KMS-11 (cell line): ENCODE measurements around the gene CCNF.

ENCODE experiments used
- H2AFZ ChIP-seq: fragments of 200-600 bp; sonication (generic); 2 replicates; pipeline ENCODE4 v1.6.1; 2016; ENCODE audit warnings: antibody characterized with exemption, mixed run types, low read depth
- H3K27ac ChIP-seq: fragments of 200-600 bp; sonication (generic); 2 replicates; pipeline ENCODE4 v1.6.1; 2016; ENCODE audit warnings: mild to moderate bottlenecking, mixed run types
- H3K27me3 ChIP-seq: fragments of 200-600 bp; sonication (generic); 2 replicates; pipeline ENCODE4 v1.6.1; 2017; ENCODE audit warnings: mild to moderate bottlenecking, low read depth, mixed run types, moderate library complexity; ENCODE audit not compliant: insufficient read depth
- H3K36me3 ChIP-seq: fragments of 200-600 bp; sonication (generic); 2 replicates; pipeline ENCODE4 v1.6.1; 2017; ENCODE audit warnings: mild to moderate bottlenecking, mixed run types; ENCODE audit not compliant: insufficient read depth
- H3K4me1 ChIP-seq: fragments of 200-600 bp; sonication (generic); 2 replicates; pipeline ENCODE4 v1.6.1; 2016; ENCODE audit warnings: mild to moderate bottlenecking, low read depth, mixed run types; ENCODE audit not compliant: poor library complexity, severe bottlenecking
- H3K4me2 ChIP-seq: fragments of 200-600 bp; sonication (generic); 2 replicates; pipeline ENCODE4 v1.7.0; 2016; ENCODE audit warnings: mild to moderate bottlenecking, mixed run types
- H3K4me3 ChIP-seq: fragments of 200-600 bp; sonication (generic); IDR thresholded peaks from 2 replicates; pipeline ENCODE4 v1.6.1; 2017; ENCODE audit warnings: low read depth, low read length, mixed read lengths; ENCODE audit not compliant: insufficient read depth
- H3K79me2 ChIP-seq: fragments of 200-600 bp; sonication (generic); 2 replicates; pipeline ENCODE4 v1.6.1; 2016; ENCODE audit warnings: low read depth, mixed run types; ENCODE audit not compliant: insufficient read depth
- H3K9ac ChIP-seq: fragments of 200-600 bp; sonication (generic); 2 replicates; pipeline ENCODE4 v1.6.1; 2016; ENCODE audit warnings: mild to moderate bottlenecking, mixed run types
- H4K20me1 ChIP-seq: fragments of 200-600 bp; sonication (generic); 2 replicates; pipeline ENCODE4 v1.6.1; 2016; ENCODE audit warnings: mild to moderate bottlenecking, mixed run types; ENCODE audit not compliant: insufficient read depth
- TF ChIP-seq, protein P1 (sequence below): fragments of 200-600 bp; sonication (generic); conservative IDR thresholded peaks from 2 replicates; pipeline ENCODE4 v1.6.1; 2017; ENCODE audit warnings: low read depth, mild to moderate bottlenecking, antibody characterized with exemption, low read length, moderate library complexity, mixed read lengths

Gene CCNF

DNA sequence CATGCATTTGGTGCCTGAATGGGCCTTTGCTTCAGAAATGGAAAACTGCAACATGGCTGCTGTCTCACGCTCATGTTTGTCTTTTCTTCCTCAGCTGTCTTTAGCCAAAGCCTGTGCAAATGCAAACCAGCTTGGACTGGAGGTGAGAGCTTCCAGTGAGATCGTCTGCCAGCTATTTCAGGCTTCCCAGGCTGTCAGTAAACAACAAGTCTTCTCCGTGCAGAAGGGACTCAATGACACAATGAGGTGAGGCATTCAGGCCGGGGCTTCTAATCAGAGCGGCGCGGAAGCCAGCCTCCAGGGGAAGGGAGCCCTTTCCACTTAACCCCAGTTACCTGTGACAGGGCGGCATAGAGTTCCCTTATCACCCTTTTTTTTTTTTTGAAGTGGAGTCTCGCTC, 14.3 kb downstream of the CCNF start:
- H3K36me3 ChIP-seq, result peaks cover 11% of the 10 kb centered on the region; the same call in 1 of the 2 replicates
- no peak overlapping the region for H2AFZ ChIP-seq
- H3K79me2 ChIP-seq, result no peaks in the 10 kb centered on the region

DNA sequence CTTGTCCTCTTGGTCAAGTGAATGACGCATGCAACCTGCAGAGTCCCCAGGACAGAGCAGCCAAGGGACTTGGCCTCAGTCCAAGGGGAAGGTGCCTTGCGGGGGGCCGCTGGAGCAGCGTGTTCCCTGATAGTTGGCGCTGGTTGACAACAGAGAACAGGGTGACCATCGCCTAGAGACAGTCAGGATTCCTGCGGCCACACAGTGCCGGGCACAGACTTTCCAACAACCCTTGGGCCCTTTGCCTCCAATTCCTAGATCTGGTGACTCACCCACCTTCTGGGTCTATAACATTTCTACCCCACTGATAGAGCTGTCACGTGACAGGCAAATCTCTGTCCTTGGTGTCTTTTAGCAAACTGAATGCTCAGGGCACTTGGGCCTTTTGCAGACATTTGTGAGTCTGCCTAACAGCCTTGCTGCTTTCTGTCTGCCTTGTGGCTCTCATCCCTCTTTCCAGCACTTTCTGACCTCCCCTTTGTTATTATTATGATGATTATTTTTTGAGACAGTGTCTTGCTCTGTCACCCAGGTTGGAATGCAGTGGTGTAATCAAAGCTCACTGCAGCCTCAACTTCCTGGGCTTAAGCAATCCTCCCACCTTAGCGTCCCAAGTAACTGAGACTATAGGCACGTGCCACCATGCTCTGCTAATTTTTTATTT, 18.8 kb downstream of the CCNF start:
- Histone ChIP-seq H3K27me3 (no peaks in the 10 kb centered on the region), H4K20me1 (no peaks in the 10 kb centered on the region), H3K4me2 (no peak overlapping the region), H2AFZ (no peak overlapping the region), H3K9ac (no peak overlapping the region), H3K27ac (no peak overlapping the region), H3K36me3 (peaks cover 11% of the 10 kb centered on the region; the same call in 1 of the 2 replicates), H3K4me3 (no peak overlapping the region), H3K79me2 (no peaks in the 10 kb centered on the region), H3K4me1 (no peaks in the 10 kb centered on the region)
- TF ChIP-seq, protein P1, sequence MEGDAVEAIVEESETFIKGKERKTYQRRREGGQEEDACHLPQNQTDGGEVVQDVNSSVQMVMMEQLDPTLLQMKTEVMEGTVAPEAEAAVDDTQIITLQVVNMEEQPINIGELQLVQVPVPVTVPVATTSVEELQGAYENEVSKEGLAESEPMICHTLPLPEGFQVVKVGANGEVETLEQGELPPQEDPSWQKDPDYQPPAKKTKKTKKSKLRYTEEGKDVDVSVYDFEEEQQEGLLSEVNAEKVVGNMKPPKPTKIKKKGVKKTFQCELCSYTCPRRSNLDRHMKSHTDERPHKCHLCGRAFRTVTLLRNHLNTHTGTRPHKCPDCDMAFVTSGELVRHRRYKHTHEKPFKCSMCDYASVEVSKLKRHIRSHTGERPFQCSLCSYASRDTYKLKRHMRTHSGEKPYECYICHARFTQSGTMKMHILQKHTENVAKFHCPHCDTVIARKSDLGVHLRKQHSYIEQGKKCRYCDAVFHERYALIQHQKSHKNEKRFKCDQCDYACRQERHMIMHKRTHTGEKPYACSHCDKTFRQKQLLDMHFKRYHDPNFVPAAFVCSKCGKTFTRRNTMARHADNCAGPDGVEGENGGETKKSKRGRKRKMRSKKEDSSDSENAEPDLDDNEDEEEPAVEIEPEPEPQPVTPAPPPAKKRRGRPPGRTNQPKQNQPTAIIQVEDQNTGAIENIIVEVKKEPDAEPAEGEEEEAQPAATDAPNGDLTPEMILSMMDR, result no peak

More for the DNA sequence above, 14.3 kb downstream of the CCNF start:
- no peaks in the 10 kb centered on the region for H4K20me1 ChIP-seq
- TF ChIP-seq, protein P1, result no peak
- H3K4me1 ChIP-seq, result no peaks in the 10 kb centered on the region
- H3K4me3 ChIP-seq, result no peak overlapping the region
- no peaks in the 10 kb centered on the region for H3K27me3 ChIP-seq
- H3K9ac ChIP-seq, result no peak overlapping the region
- H3K27ac ChIP-seq, result no peak overlapping the region
- H3K4me2 ChIP-seq, result no peak overlapping the region

DNA sequence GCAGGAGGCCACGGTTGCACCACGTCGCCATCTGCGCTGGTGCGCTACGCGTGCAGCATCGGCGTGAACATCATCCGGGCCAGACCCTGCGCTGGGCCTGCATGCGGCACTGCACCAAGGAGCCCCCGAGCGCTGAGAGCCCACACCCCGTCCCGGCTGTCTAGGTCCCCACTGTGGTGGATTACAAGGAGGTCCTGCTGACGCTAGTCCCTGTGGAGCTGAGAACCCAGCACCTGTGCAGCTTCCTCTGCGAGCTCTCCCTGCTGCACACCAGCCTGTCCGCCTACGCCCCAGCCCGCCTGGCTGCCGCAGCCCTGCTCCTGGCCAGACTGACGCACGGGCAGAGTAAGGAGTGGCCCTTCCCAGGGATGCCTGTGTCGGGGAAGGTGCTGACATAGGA, 19.9 kb downstream of the CCNF start:
- Histone ChIP-seq H3K4me3 (no peak overlapping the region), H3K4me2 (no peak overlapping the region), H3K79me2 (no peaks in the 10 kb centered on the region), H3K4me1 (no peaks in the 10 kb centered on the region), H4K20me1 (no peaks in the 10 kb centered on the region), H2AFZ (no peak overlapping the region), H3K27me3 (no peaks in the 10 kb centered on the region), H3K9ac (no peak overlapping the region), H3K36me3 (peaks cover 13% of the 10 kb centered on the region; the same call in 1 of the 2 replicates), H3K27ac (no peak overlapping the region)
- TF ChIP-seq, protein P1, result no peak

DNA sequence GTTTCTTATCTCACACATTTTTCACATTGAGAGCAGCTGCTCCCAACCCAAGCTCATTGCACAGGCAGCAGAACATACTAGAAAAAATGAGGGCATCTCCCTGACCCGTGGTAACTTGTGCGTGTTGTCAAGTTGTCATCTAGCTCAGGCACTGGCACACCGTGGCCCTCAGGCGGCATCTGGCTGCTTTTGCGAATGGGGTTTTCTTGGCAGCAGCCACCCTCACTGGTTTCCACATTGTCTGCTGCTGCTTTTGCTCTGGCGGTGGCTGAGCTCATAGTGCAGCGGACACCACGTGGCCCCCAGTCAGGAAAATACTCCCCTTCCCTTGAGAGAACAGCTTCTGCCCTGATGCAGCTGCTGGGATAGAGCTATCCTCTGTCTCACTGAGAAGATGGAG, 21.3 kb downstream of the CCNF start:
- Histone ChIP-seq H4K20me1 (no peaks in the 10 kb centered on the region), H3K4me3 (no peak overlapping the region), H3K27ac (no peak overlapping the region), H3K27me3 (no peaks in the 10 kb centered on the region), H3K79me2 (no peaks in the 10 kb centered on the region), H3K4me1 (no peaks in the 10 kb centered on the region), H3K36me3 (peaks cover 17% of the 10 kb centered on the region; the same call in 1 of the 2 replicates), H3K4me2 (no peak overlapping the region), H2AFZ (no peak overlapping the region), H3K9ac (no peak overlapping the region)
- TF ChIP-seq, protein P1, result no peak
